DND-41 (cell line): ENCODE data around the gene F7.

Experiments used
- ATAC-seq: fragments of 200-7000 bp; cut with Tn5 transposase; 3 replicates; pipeline ENCODE4 v1.9.1; 2021; ENCODE audit warnings: low read depth; ENCODE audit not compliant: insufficient read depth
- DNase-seq: peaks from one replicate; pipeline ENCODE4 v3.0.0-alpha.2; 2020
- H2AFZ ChIP-seq: 2 replicates; pipeline ENCODE4 v1.6.0; 2012; ENCODE audit warnings: low read depth, low read length
- H3K27ac ChIP-seq: 2 replicates; pipeline ENCODE4 v1.5.1; 2012; ENCODE audit warnings: low read length, inconsistent platforms
- H3K27me3 ChIP-seq: fragments of 200-600 bp; sonication (generic); 2 replicates; pipeline ENCODE4 v1.6.0; 2012; ENCODE audit warnings: low read length, mild to moderate bottlenecking, inconsistent platforms; ENCODE audit not compliant: insufficient read depth, poor library complexity
- H3K36me3 ChIP-seq: 2 replicates; pipeline ENCODE4 v1.5.1; 2012; ENCODE audit warnings: low read length, inconsistent platforms; ENCODE audit not compliant: insufficient read depth
- H3K4me1 ChIP-seq: 2 replicates; pipeline ENCODE4 v1.5.1; 2012; ENCODE audit warnings: mild to moderate bottlenecking, low read length; ENCODE audit not compliant: insufficient read depth
- H3K4me2 ChIP-seq: 2 replicates; pipeline ENCODE4 v1.6.0; 2012; ENCODE audit warnings: mild to moderate bottlenecking, moderate library complexity, low read length, inconsistent platforms; ENCODE audit not compliant: insufficient read depth
- H3K4me3 ChIP-seq, 2 experiments: fragments of 200-600 bp in 1 of 2; shearing (Covaris generic) in 1 of 2; 2 replicates each; pipeline ENCODE4 v1.5.1; 2012 to 2016; ENCODE audit warnings: inconsistent platforms in 2 of 2, low read length in 2 of 2, mild to moderate bottlenecking in 2 of 2, low read depth in 1 of 2, moderate library complexity in 1 of 2
- H3K79me2 ChIP-seq: 2 replicates; pipeline ENCODE4 v1.6.0; 2012; ENCODE audit warnings: low read length, inconsistent platforms; ENCODE audit not compliant: insufficient read depth
- H3K9ac ChIP-seq: 2 replicates; pipeline ENCODE4 v1.6.0; 2012; ENCODE audit warnings: low read depth, mild to moderate bottlenecking, inconsistent platforms, low read length, moderate library complexity
- H3K9me3 ChIP-seq: 2 replicates; pipeline ENCODE4 v1.5.1; 2012; ENCODE audit warnings: low read length, moderate library complexity, mild to moderate bottlenecking, inconsistent platforms; ENCODE audit not compliant: insufficient read depth, severe bottlenecking
- H4K20me1 ChIP-seq: 2 replicates; pipeline ENCODE4 v1.6.0; 2012; ENCODE audit warnings: low read length; ENCODE audit not compliant: insufficient read depth
- EZH2 ChIP-seq: IDR thresholded peaks from 3 replicates; pipeline ENCODE4 v1.6.1; 2012; ENCODE audit warnings: borderline replicate concordance, low read depth, mild to moderate bottlenecking, moderate library complexity, low read length, inconsistent platforms; ENCODE audit not compliant: severe bottlenecking
- TF ChIP-seq, protein P1 (sequence below): IDR thresholded peaks from 2 replicates; pipeline ENCODE4 v1.5.1; 2012; ENCODE audit warnings: borderline replicate concordance, low read length, moderate library complexity, mild to moderate bottlenecking; ENCODE audit not compliant: poor library complexity, severe bottlenecking; ENCODE audit errors: extremely low read depth

The F7 gene

DNA sequence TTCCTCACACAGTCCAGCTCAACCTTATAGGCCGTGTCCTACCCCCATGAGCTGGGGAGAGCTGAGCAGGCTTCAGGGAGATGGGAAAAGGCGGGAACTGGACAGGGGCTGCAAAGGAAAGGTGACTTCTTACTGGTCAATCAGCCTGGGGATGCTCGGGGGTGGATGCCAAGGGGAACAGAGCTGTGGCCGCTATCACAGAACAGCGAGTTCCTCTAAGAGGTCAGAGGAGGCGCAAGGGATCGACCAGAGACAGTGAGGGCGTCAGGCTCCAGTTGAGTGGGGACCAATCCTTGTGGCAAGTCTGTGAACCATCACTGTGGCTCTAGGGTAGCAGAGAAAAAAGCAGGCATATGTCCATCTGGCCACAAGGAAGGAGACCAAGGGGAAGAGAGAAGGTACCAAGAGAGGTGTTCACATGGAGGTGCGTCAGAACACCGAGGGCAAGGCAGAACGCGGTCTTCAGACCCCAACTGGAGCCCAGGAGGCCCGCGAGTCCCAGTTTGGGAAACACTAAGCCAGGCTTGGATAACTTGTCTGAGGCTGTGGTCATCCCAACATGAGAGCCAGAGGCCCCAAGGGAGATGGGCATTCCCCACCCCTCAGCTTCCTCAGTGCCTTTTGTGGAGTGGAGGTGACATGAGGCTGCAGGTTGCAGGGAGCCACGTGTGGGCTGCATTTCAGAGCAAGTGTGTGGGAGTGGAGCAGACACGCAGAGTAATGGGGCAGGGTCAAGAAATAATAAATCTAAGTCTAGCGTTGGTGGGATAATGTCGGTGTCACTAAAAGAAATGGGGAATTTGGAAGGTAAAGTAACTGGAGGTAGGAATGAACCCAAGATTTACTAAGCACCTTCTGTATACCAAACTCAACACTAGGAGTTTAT, 20.9 kb downstream of the F7 start:
- no peak for ATAC-seq
- Histone ChIP-seq H3K4me3 (no peak overlapping the region), H2AFZ (no peak overlapping the region), H3K27me3 (no peaks in the 10 kb centered on the region), H3K9ac (no peak overlapping the region), H3K36me3 (no peaks in the 10 kb centered on the region), H3K9me3 (no peaks in the 10 kb centered on the region), H3K4me1 (no peaks in the 10 kb centered on the region), H3K27ac (no peak overlapping the region), H3K4me2 (no peak overlapping the region), H4K20me1 (peaks cover 4% of the 10 kb centered on the region; the same call in 1 of the 2 replicates), H3K79me2 (no peaks in the 10 kb centered on the region)
- DNase-seq: no peak
- no peak for TF ChIP-seq EZH2
- TF ChIP-seq, protein P1, sequence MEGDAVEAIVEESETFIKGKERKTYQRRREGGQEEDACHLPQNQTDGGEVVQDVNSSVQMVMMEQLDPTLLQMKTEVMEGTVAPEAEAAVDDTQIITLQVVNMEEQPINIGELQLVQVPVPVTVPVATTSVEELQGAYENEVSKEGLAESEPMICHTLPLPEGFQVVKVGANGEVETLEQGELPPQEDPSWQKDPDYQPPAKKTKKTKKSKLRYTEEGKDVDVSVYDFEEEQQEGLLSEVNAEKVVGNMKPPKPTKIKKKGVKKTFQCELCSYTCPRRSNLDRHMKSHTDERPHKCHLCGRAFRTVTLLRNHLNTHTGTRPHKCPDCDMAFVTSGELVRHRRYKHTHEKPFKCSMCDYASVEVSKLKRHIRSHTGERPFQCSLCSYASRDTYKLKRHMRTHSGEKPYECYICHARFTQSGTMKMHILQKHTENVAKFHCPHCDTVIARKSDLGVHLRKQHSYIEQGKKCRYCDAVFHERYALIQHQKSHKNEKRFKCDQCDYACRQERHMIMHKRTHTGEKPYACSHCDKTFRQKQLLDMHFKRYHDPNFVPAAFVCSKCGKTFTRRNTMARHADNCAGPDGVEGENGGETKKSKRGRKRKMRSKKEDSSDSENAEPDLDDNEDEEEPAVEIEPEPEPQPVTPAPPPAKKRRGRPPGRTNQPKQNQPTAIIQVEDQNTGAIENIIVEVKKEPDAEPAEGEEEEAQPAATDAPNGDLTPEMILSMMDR: no peak

DNA sequence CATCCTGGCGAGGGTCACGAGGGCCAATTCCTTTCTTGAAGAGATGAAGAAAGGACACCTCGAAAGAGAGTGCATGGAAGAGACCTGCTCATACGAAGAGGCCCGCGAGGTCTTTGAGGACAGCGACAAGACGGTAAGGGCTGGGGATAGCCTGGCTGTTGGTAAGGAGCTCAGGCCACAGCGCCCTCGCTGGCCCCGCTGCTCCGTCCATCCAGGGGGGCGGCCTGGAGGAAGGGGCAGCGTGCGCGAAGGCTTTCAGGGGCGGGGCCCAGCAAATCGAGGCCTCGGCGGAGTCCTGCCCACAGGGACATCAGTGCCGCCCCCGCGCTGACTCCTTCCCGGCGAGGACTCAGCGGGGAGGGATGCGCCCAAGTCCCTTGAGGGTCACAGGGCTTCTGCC, 23.9 kb downstream of the F7 start:
- TF ChIP-seq, protein P1: no peak
- no peak for TF ChIP-seq EZH2
- no peaks in the 10 kb centered on the region for H3K36me3 ChIP-seq
- H4K20me1 ChIP-seq: peaks cover 4% of the 10 kb centered on the region; the same call in 1 of the 2 replicates
- no peak for DNase-seq
- peaks cover 3% of the 10 kb centered on the region for H3K27me3 ChIP-seq
- H2AFZ ChIP-seq: no peak overlapping the region
- no peak for ATAC-seq
- H3K9ac ChIP-seq: no peak overlapping the region
- H3K4me1 ChIP-seq: no peaks in the 10 kb centered on the region
- no peak overlapping the region for H3K27ac ChIP-seq
- H3K79me2 ChIP-seq: no peaks in the 10 kb centered on the region
- no peaks in the 10 kb centered on the region for H3K9me3 ChIP-seq
- no peak overlapping the region for H3K4me3 ChIP-seq
- H3K4me2 ChIP-seq: no peak overlapping the region

DNA sequence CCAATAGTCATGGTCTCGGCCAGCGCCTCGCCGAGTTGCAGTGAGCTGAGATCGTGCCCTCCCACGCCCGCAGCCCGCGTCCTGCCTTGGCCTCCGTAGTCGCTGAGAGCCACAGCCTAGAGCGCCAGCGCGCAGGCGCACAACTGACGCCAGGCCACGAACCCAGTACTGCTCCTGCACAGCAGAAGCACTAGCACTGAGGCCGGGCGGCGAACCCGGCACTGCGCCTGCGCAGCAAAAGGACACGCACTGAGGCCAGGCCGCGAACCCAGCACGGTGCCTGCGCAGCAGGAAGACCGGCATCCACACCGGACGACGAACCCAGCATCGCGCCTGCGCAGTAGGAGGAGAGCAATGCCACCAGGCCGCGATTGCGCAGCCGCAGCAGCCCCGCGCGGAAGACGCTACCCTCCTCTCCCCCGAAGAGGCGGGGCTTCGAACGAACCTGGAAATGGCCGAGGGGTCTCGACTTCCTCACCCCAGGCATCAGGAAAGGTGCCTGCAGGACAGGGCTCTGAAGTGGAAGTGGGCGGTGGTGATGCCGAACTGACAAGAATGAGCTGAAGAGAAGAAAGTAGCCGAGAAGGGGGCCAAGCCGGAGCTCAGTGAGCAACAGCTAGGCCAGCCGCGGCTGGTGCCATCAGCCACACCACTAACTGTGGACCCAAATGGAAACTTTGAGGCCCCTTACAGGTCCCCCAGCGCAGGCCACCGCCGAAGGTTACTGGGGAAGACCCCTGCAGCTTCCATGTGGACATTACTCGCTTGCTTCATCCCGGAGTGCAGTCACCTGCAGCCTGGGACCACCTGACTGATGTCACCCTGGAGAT, 24.5 kb downstream of the F7 start:
- Histone ChIP-seq H3K9me3 (no peaks in the 10 kb centered on the region), H3K79me2 (no peaks in the 10 kb centered on the region), H3K4me1 (no peaks in the 10 kb centered on the region), H3K27me3 (peaks cover 3% of the 10 kb centered on the region), H3K4me3 (no peak overlapping the region), H3K4me2 (no peak overlapping the region), H3K27ac (no peak overlapping the region), H3K36me3 (no peaks in the 10 kb centered on the region), H2AFZ (no peak overlapping the region), H4K20me1 (peaks cover 4% of the 10 kb centered on the region; the same call in 1 of the 2 replicates), H3K9ac (no peak overlapping the region)
- TF ChIP-seq EZH2: no peak
- TF ChIP-seq, protein P1: no peak
- ATAC-seq: no peak
- no peak for DNase-seq
